PC-3 (cell line): ENCODE results near the gene RASA4B. TPM values are rescaled to one million over a fixed set of nuclear protein-coding genes. Genes with fewer than 3 reads are reported as not detected.

Experiments used
- ATAC-seq: fragments of 200-7000 bp; cut with Tn5 transposase; 2 replicates; pipeline ENCODE4 v1.9.1; 2020; ENCODE audit warnings: mild to moderate bottlenecking, moderate library complexity
- BruUV-seq: library from RNA; stranded (reverse); fragments of 400-500 nt; replicated peaks from 2 replicates; lab custom pipeline; 2021; lab: Mats Ljungman, UMichigan
- CTCF ChIA-PET: fragments of 300-600 bp; sonication (Branson Sonifier 250); formaldehyde crosslinking; loops from one replicate; lab custom pipeline; 2022; ENCODE audit warnings: antibody characterized with exemption; lab: Charles Lee
- POLR2A ChIA-PET: fragments of 300-600 bp; sonication (Branson Sonifier 250); formaldehyde crosslinking; loops from one replicate; lab custom pipeline; 2022; ENCODE audit warnings: antibody characterized with exemption; ENCODE audit not compliant: unreplicated experiment; lab: Charles Lee
- DNase-seq: peaks from one replicate; pipeline ENCODE4 v3.0.0-alpha.2; 2015
- H2AFZ ChIP-seq: fragments of 300-600 bp; sonication (generic); 2 replicates; pipeline ENCODE4 v1.6.0; 2016; ENCODE audit warnings: antibody characterized with exemption, low read length
- H3F3A ChIP-seq: fragments of 300-600 bp; sonication (generic); one replicate; pipeline ENCODE4 v1.6.0; 2017; ENCODE audit warnings: antibody characterized with exemption, low read length, control low read depth, mild to moderate bottlenecking; ENCODE audit not compliant: unreplicated experiment
- H3K27ac ChIP-seq: fragments of 300-600 bp; sonication (generic); 2 replicates; pipeline ENCODE4 v1.5.1; 2016; ENCODE audit warnings: mild to moderate bottlenecking, low read length
- H3K27me3 ChIP-seq: fragments of 300-600 bp; sonication (generic); 2 replicates; pipeline ENCODE4 v1.6.1; 2016; ENCODE audit warnings: low read length, mixed read lengths
- H3K36me3 ChIP-seq: fragments of 300-600 bp; sonication (generic); 2 replicates; pipeline ENCODE4 v1.6.1; 2016; ENCODE audit warnings: low read depth, mixed run types, low read length, mixed read lengths
- H3K4me1 ChIP-seq: fragments of 300-600 bp; sonication (generic); 2 replicates; pipeline ENCODE4 v1.5.1; 2016; ENCODE audit warnings: low read length; ENCODE audit not compliant: insufficient read depth
- H3K4me2 ChIP-seq: fragments of 300-600 bp; sonication (generic); 2 replicates; pipeline ENCODE4 v1.6.0; 2016; ENCODE audit warnings: low read length
- H3K4me3 ChIP-seq: fragments of 300-600 bp; sonication (generic); 2 replicates; pipeline ENCODE4 v1.5.1; 2016; ENCODE audit warnings: mild to moderate bottlenecking, low read length, mixed read lengths
- H3K79me2 ChIP-seq: fragments of 300-600 bp; sonication (generic); 2 replicates; pipeline ENCODE4 v1.6.1; 2017; ENCODE audit warnings: low read length, mixed read lengths
- H3K9ac ChIP-seq: fragments of 300-600 bp; sonication (generic); 2 replicates; pipeline ENCODE4 v1.6.0; 2016; ENCODE audit warnings: mild to moderate bottlenecking, low read length
- H3K9me2 ChIP-seq: fragments of 300-600 bp; sonication (generic); replicated peaks from 2 replicates; pipeline ENCODE4 v1.6.1; 2016; ENCODE audit warnings: mixed run types, low read length, mixed read lengths
- H3K9me3 ChIP-seq: fragments of 300-600 bp; sonication (generic); 2 replicates; pipeline ENCODE4 v1.6.1; 2016; ENCODE audit warnings: low read length, mixed read lengths
- H4K20me1 ChIP-seq: fragments of 300-600 bp; sonication (generic); 2 replicates; pipeline ENCODE4 v1.6.1; 2016; ENCODE audit warnings: low read length, mixed read lengths
- CTCF ChIP-seq: fragments of 300-600 bp; sonication (generic); conservative IDR thresholded peaks from 2 replicates; pipeline ENCODE4 v1.5.1; 2017; ENCODE audit warnings: antibody characterized with exemption, low read depth, mild to moderate bottlenecking, low read length
- EZH2 ChIP-seq: fragments of 300-600 bp; sonication (generic); IDR thresholded peaks from one replicate; pipeline ENCODE4 v1.6.1; 2017; ENCODE audit warnings: antibody characterized with exemption, mild to moderate bottlenecking, low read length; ENCODE audit not compliant: unreplicated experiment
- EZH2phosphoT487 ChIP-seq: fragments of 300-600 bp; sonication (generic); IDR thresholded peaks from 2 replicates; pipeline ENCODE4 v1.6.1; 2018; ENCODE audit warnings: mild to moderate bottlenecking, antibody characterized with exemption, low read length, borderline replicate concordance
- intact Hi-C: fragments of 100-400 bp; cut with micrococcal nuclease; formaldehyde crosslinking; loops from 2 replicates; pipeline ENCODE4 v1.9.0; 2023
- total RNA-seq: library from RNA; depleted of rRNA; stranded (reverse); fragments of >200 nt; gene quantifications from 2 replicates; pipeline ENCODE4 v1.2.3, GENCODE V29; 2014

RASA4B gene
- total RNA-seq, 1 experiment from 2014 or later, result 10.2 TPM

- POLR2A ChIA-PET, result no interaction called here
- H3K4me1 ChIP-seq, result peaks cover 26% of the 10 kb centered on the region
- no peaks in the 10 kb centered on the region for H3K9me2 ChIP-seq
- CTCF ChIA-PET, result no interaction called here
- no peaks in the 10 kb centered on the region for H4K20me1 ChIP-seq
- TF ChIP-seq EZH2phosphoT487, result no peak
- no peak for TF ChIP-seq EZH2
- TF ChIP-seq CTCF, result no peak
- H3K27me3 ChIP-seq, result no peaks in the 10 kb centered on the region
- intact Hi-C loops, result no loop called here
- H3K36me3 ChIP-seq, result no peaks in the 10 kb centered on the region
- no peak overlapping the region for H2AFZ ChIP-seq
- DNase-seq, result no peak
- H3K79me2 ChIP-seq, result no peaks in the 10 kb centered on the region
- H3F3A ChIP-seq, result peaks cover 10% of the 10 kb centered on the region
- H3K4me2 ChIP-seq, result no peak overlapping the region
- BruUV-seq, result TSS peak; percentile 16
- H3K9me3 ChIP-seq, result no peaks in the 10 kb centered on the region
- no peak overlapping the region for H3K9ac ChIP-seq
- no peak overlapping the region for H3K27ac ChIP-seq
- no peak for ATAC-seq
- no peak overlapping the region for H3K4me3 ChIP-seq
Measured at GRCh38 chr7:102436118-102436517, 81.5 kb downstream of the RASA4B start.

GRCh38 chr7:102434039-102434486 lies 83.5 kb downstream of the RASA4B start:
- ChIA-PET CTCF (interaction anchor here (0.6 kb wide), 1 partner anchor 16 kb away, joined by 6 read pairs; no protein-coding TSS in a partner anchor), POLR2A (interaction anchor here (0.6 kb wide), 2 partner anchors 16 to 228 kb away, joined by 3 to 6 read pairs; no protein-coding TSS in a partner anchor)
- H3K27ac ChIP-seq, result no peak overlapping the region
- H3K4me2 ChIP-seq, result peak overlapping the region; percentile 94
- no peaks in the 10 kb centered on the region for H3K9me2 ChIP-seq
- ATAC-seq, result peak; percentile 13
- TF ChIP-seq EZH2 (no peak), CTCF (no peak), EZH2phosphoT487 (no peak)
- no peaks in the 10 kb centered on the region for H3K36me3 ChIP-seq
- no peaks in the 10 kb centered on the region for H3K27me3 ChIP-seq
- peak overlapping the region; percentile 75 for H3K9ac ChIP-seq
- TSS peak; percentile 36 for BruUV-seq
- DNase-seq, result peak; percentile 9
- H3K4me3 ChIP-seq, result peak overlapping the region; percentile 82
- intact Hi-C loops, result no loop called here
- H3F3A ChIP-seq, result peaks cover 6% of the 10 kb centered on the region
- no peaks in the 10 kb centered on the region for H4K20me1 ChIP-seq
- no peaks in the 10 kb centered on the region for H3K9me3 ChIP-seq
- peak overlapping the region; percentile 84 for H2AFZ ChIP-seq
- H3K4me1 ChIP-seq, result peaks cover 15% of the 10 kb centered on the region
- no peaks in the 10 kb centered on the region for H3K79me2 ChIP-seq
